HepG2 (cell line): Measurements from ENCODE around the gene ARID5B. TPM values are rescaled to one million over a fixed set of nuclear protein-coding genes. Genes with fewer than 3 reads are reported as not detected.

ENCODE experiments used
- ATAC-seq: fragments of 200-7000 bp; cut with Tn5 transposase; 3 replicates; pipeline ENCODE4 v1.9.1; 2020; ENCODE audit warnings: mild to moderate bottlenecking, moderate library complexity
- BruUV-seq: library from RNA; stranded (reverse); fragments of 400-500 nt; replicated peaks from 2 replicates; lab custom pipeline; 2021; lab: Mats Ljungman, UMichigan
- CTCF ChIA-PET: fragments of 300-600 bp; formaldehyde crosslinking; extraction: SDS; loops from one replicate; lab custom pipeline; 2021; ENCODE audit warnings: low total read pairs, inconsistent platforms, low intra/inter-chr PET ratio; lab: Yijun Ruan, JAX
- POLR2A ChIA-PET: fragments of 350-600 bp; sonication (Branson Sonifier 250); formaldehyde crosslinking; loops from one replicate; lab custom pipeline; 2020; ENCODE audit warnings: antibody characterized with exemption, inconsistent platforms; lab: Yijun Ruan, JAX
- DNase-seq: peaks from one replicate; pipeline ENCODE4 v3.0.0-alpha.2; 2015; ENCODE audit warnings: low spot score
- FAIRE-seq: peaks from 3 replicates; lab custom pipeline; 2011; peaks lifted over from hg19 to GRCh38; lab: Jason Lieb, UNC
- H2AFZ ChIP-seq: one replicate; pipeline ENCODE4 v1.6.1; 2011; ENCODE audit warnings: low read length, inconsistent platforms
- H3K27ac ChIP-seq: fragments of 300-600 bp; 3 replicates; pipeline ENCODE4 v1.8.0; 2011; ENCODE audit warnings: mixed run types, mild to moderate bottlenecking, mixed read lengths, low read length, inconsistent platforms; ENCODE audit not compliant: insufficient read depth; ENCODE audit errors: extremely low read length
- H3K27me3 ChIP-seq, 2 experiments: fragments of 200-600 bp in 1 of 2; 2 replicates in 1 of 2; 3 replicates in 1 of 2; pipeline versions ENCODE4 v1.6.0 to v1.8.0; 2011; ENCODE audit warnings: low read length in 2 of 2, mild to moderate bottlenecking in 2 of 2, moderate library complexity in 2 of 2, inconsistent platforms in 1 of 2; ENCODE audit not compliant: insufficient read depth in 2 of 2, control insufficient read depth in 1 of 2
- H3K36me3 ChIP-seq, 2 experiments: fragments of 200-600 bp in 1 of 2; replicated peaks in 1 of 2; 2 replicates in 1 of 2; 3 replicates in 1 of 2; pipeline versions ENCODE4 v1.5.1 to v1.8.0; 2011; ENCODE audit warnings: low read length in 2 of 2, inconsistent platforms in 1 of 2; ENCODE audit not compliant: insufficient read depth in 2 of 2, control insufficient read depth in 1 of 2
- H3K4me1 ChIP-seq: 2 replicates; pipeline ENCODE4 v1.5.1; 2012; ENCODE audit warnings: low read length, inconsistent platforms; ENCODE audit not compliant: insufficient read depth
- H3K4me2 ChIP-seq: 2 replicates; pipeline ENCODE4 v1.6.0; 2011; ENCODE audit warnings: low read depth, low read length, inconsistent platforms
- H3K4me3 ChIP-seq, 3 experiments: fragments of 200-600 bp in 1 of 3; sonication (generic), shearing (Covaris generic) in 1 of 3; replicated peaks in 1 of 3; 2 replicates each; pipeline ENCODE4 v1.5.1; 2011 to 2016; ENCODE audit warnings: low read length in 3 of 3, inconsistent platforms in 2 of 3, low read depth in 2 of 3, mild to moderate bottlenecking in 2 of 3, control low read depth in 1 of 3, mixed read lengths in 1 of 3; ENCODE audit not compliant: insufficient read depth in 1 of 3
- H3K79me2 ChIP-seq: one replicate; pipeline ENCODE4 v1.6.1; 2011; ENCODE audit warnings: low read length, inconsistent platforms; ENCODE audit not compliant: insufficient read depth
- H3K9ac ChIP-seq: 2 replicates; pipeline ENCODE4 v1.6.0; 2011; ENCODE audit warnings: mild to moderate bottlenecking, low read depth, low read length, inconsistent platforms; ENCODE audit not compliant: insufficient read depth
- H3K9me3 ChIP-seq: 2 replicates; pipeline ENCODE4 v1.5.1; 2012; ENCODE audit warnings: mild to moderate bottlenecking, low read length
- H4K20me1 ChIP-seq: 2 replicates; pipeline ENCODE4 v1.6.0; 2011; ENCODE audit warnings: inconsistent platforms, mild to moderate bottlenecking, low read length, moderate library complexity; ENCODE audit not compliant: insufficient read depth
- ATF4 ChIP-seq, 2 experiments: fragments of 450-650 bp in 1 of 2; sonication (generic) in 1 of 2; formaldehyde crosslinking; IDR thresholded peaks; 2 replicates each; pipeline versions ENCODE4 v1.5.0 to v1.8.0; 2020 to 2022; ENCODE audit warnings: mild to moderate bottlenecking in 1 of 2, missing genetic modification reagents in 1 of 2
- DR1 ChIP-seq: sonication (generic); formaldehyde crosslinking; IDR thresholded peaks from 2 replicates; pipeline ENCODE4 v1.8.0; 2021; ENCODE audit warnings: mild to moderate bottlenecking, missing genetic modification reagents, inconsistent platforms
- ZNF260 ChIP-seq: sonication (generic); formaldehyde crosslinking; IDR thresholded peaks from 2 replicates; pipeline ENCODE4 v1.4.0; 2020; ENCODE audit warnings: missing genetic modification reagents, low read depth, mild to moderate bottlenecking, borderline replicate concordance
- ZNF687 ChIP-seq: sonication (generic); formaldehyde crosslinking; IDR thresholded peaks from 2 replicates; pipeline ENCODE4 v1.5.1; 2020; ENCODE audit warnings: mild to moderate bottlenecking, missing genetic modification reagents, moderate library complexity
- ZNF816 ChIP-seq: sonication (generic); formaldehyde crosslinking; IDR thresholded peaks from 2 replicates; pipeline ENCODE4 v1.8.0; 2022; ENCODE audit warnings: missing genetic modification reagents, mild to moderate bottlenecking, borderline replicate concordance
- WGBS: methylation state at CpG from one replicate; pipeline ENCODE4 v1.1.6; 2017; ENCODE audit warnings: low lambda C conversion rate; 5-methylcytosine and 5-hydroxymethylcytosine counted together
- in situ Hi-C: cut with HindIII; loops from 2 replicates; pipeline ENCODE4 v1.10.0; 2017; ENCODE audit warnings: low pct_unique_long_range_greater_than_20kb; ENCODE audit not compliant: extremely low pct_ligation_motif_present
- intact Hi-C: fragments of 100-400 bp; cut with micrococcal nuclease; formaldehyde crosslinking; loops from one replicate; pipeline ENCODE4 v1.10.0; 2022; ENCODE audit not compliant: unreplicated experiment
- polyA plus RNA-seq, 8 experiments: library from polyadenylated mRNA; depleted of rRNA in 3 of 8; stranded (reverse) in 7 of 8; unstranded in 1 of 8; fragments of >200 nt; fragmentation: Illumina TruSeq in 4 of 8; extraction: Trizol in 4 of 8; gene quantifications; 2 replicates each; pipeline versions ENCODE4 v1.2.1 to v1.2.3, GENCODE V29; 2011 to 2016; ENCODE audit warnings: low read depth in 4 of 8, missing spikeins in 1 of 8, mixed read lengths in 1 of 8; ENCODE audit not compliant: insufficient read depth in 1 of 8
- total RNA-seq, 5 experiments: library from RNA; depleted of rRNA; stranded (reverse); fragments of >200 nt; fragmentation: Illumina TruSeq; extraction: Trizol; gene quantifications; 2 replicates each; pipeline ENCODE4 v1.2.3, GENCODE V29; 2016; ENCODE audit warnings: low read depth in 1 of 5

Gene ARID5B
- total and polyA plus RNA-seq, 2 of the 13 experiments (the other 11 are each of a cell fraction or from before 2014, with no cell fraction given), result 6.2 to 21.1 TPM

- TF ChIP-seq ZNF687 (CRISPR knock-in tag), result no peak
- TF ChIP-seq DR1, result no peak
- no peak for TF ChIP-seq ZNF260 (CRISPR knock-in tag)
These were observed 69.5 kb downstream of the ARID5B start (continued) for GRCh38 chr10:61971003-61971325.

- no peak overlapping the region for H2AFZ ChIP-seq
- FAIRE-seq (no peak), DNase-seq (no peak), ATAC-seq (no peak)
- intact Hi-C loops (no loop called here), in situ Hi-C loops (no loop called here)
- no peaks in the 10 kb centered on the region for H3K27me3 ChIP-seq
- H3K4me3 ChIP-seq, result no peak overlapping the region
- ChIA-PET POLR2A (no interaction called here), CTCF (no interaction called here)
- no peaks in the 10 kb centered on the region for H3K9me3 ChIP-seq
- H3K36me3 ChIP-seq, result peaks cover 0 to 5% of the 10 kb centered on the region in 2 experiments; a peak in 3 of 5 replicates
- no peak overlapping the region for H3K4me2 ChIP-seq
- H3K27ac ChIP-seq, result no peak overlapping the region
- peaks cover 45% of the 10 kb centered on the region for H3K4me1 ChIP-seq
- WGBS, result 94% methylated on average over 2 of the region's 2 CpGs
- no peaks in the 10 kb centered on the region for H4K20me1 ChIP-seq
- no peak overlapping the region for H3K9ac ChIP-seq
- peaks cover 4% of the 10 kb centered on the region for H3K79me2 ChIP-seq
- no TSS peak for BruUV-seq
- TF ChIP-seq ZNF816 (CRISPR knock-in tag), result no peak
- no peak for TF ChIP-seq ATF4 (CRISPR knock-in tag; IDR thresholded peaks at IDR 0.05)
- TF ChIP-seq, all 625 proteins: peak for 0
These were observed 71.7 kb downstream of the ARID5B start for GRCh38 chr10:61973169-61973568.
